HepG2 (cell line): ENCODE results near the gene NDC1. TPM values are rescaled to one million over a fixed set of nuclear protein-coding genes. Genes with fewer than 3 reads are reported as not detected.

Experiments
- ATAC-seq: fragments of 200-7000 bp; cut with Tn5 transposase; 3 replicates; pipeline ENCODE4 v1.9.1; 2020; ENCODE audit warnings: mild to moderate bottlenecking, moderate library complexity
- BruUV-seq: library from RNA; stranded (reverse); fragments of 400-500 nt; replicated peaks from 2 replicates; lab custom pipeline; 2021; lab: Mats Ljungman, UMichigan
- CTCF ChIA-PET: fragments of 300-600 bp; formaldehyde crosslinking; extraction: SDS; loops from one replicate; lab custom pipeline; 2021; ENCODE audit warnings: low total read pairs, inconsistent platforms, low intra/inter-chr PET ratio; lab: Yijun Ruan, JAX
- POLR2A ChIA-PET: fragments of 350-600 bp; sonication (Branson Sonifier 250); formaldehyde crosslinking; loops from one replicate; lab custom pipeline; 2020; ENCODE audit warnings: antibody characterized with exemption, inconsistent platforms; lab: Yijun Ruan, JAX
- DNase-seq: peaks from one replicate; pipeline ENCODE4 v3.0.0-alpha.2; 2015; ENCODE audit warnings: low spot score
- FAIRE-seq: peaks from 3 replicates; lab custom pipeline; 2011; peaks lifted over from hg19 to GRCh38; lab: Jason Lieb, UNC
- H2AFZ ChIP-seq: one replicate; pipeline ENCODE4 v1.6.1; 2011; ENCODE audit warnings: low read length, inconsistent platforms
- H3K27ac ChIP-seq: fragments of 300-600 bp; 3 replicates; pipeline ENCODE4 v1.8.0; 2011; ENCODE audit warnings: mixed run types, mild to moderate bottlenecking, mixed read lengths, low read length, inconsistent platforms; ENCODE audit not compliant: insufficient read depth; ENCODE audit errors: extremely low read length
- H3K27me3 ChIP-seq, 2 experiments: fragments of 200-600 bp in 1 of 2; 2 replicates in 1 of 2; 3 replicates in 1 of 2; pipeline versions ENCODE4 v1.6.0 to v1.8.0; 2011; ENCODE audit warnings: low read length in 2 of 2, mild to moderate bottlenecking in 2 of 2, moderate library complexity in 2 of 2, inconsistent platforms in 1 of 2; ENCODE audit not compliant: insufficient read depth in 2 of 2, control insufficient read depth in 1 of 2
- H3K36me3 ChIP-seq, 2 experiments: fragments of 200-600 bp in 1 of 2; replicated peaks in 1 of 2; 2 replicates in 1 of 2; 3 replicates in 1 of 2; pipeline versions ENCODE4 v1.5.1 to v1.8.0; 2011; ENCODE audit warnings: low read length in 2 of 2, inconsistent platforms in 1 of 2; ENCODE audit not compliant: insufficient read depth in 2 of 2, control insufficient read depth in 1 of 2
- H3K4me1 ChIP-seq: 2 replicates; pipeline ENCODE4 v1.5.1; 2012; ENCODE audit warnings: low read length, inconsistent platforms; ENCODE audit not compliant: insufficient read depth
- H3K4me2 ChIP-seq: 2 replicates; pipeline ENCODE4 v1.6.0; 2011; ENCODE audit warnings: low read depth, low read length, inconsistent platforms
- H3K4me3 ChIP-seq, 3 experiments: fragments of 200-600 bp in 1 of 3; sonication (generic), shearing (Covaris generic) in 1 of 3; replicated peaks in 1 of 3; 2 replicates each; pipeline ENCODE4 v1.5.1; 2011 to 2016; ENCODE audit warnings: low read length in 3 of 3, inconsistent platforms in 2 of 3, low read depth in 2 of 3, mild to moderate bottlenecking in 2 of 3, control low read depth in 1 of 3, mixed read lengths in 1 of 3; ENCODE audit not compliant: insufficient read depth in 1 of 3
- H3K79me2 ChIP-seq: one replicate; pipeline ENCODE4 v1.6.1; 2011; ENCODE audit warnings: low read length, inconsistent platforms; ENCODE audit not compliant: insufficient read depth
- H3K9ac ChIP-seq: 2 replicates; pipeline ENCODE4 v1.6.0; 2011; ENCODE audit warnings: mild to moderate bottlenecking, low read depth, low read length, inconsistent platforms; ENCODE audit not compliant: insufficient read depth
- H3K9me3 ChIP-seq: 2 replicates; pipeline ENCODE4 v1.5.1; 2012; ENCODE audit warnings: mild to moderate bottlenecking, low read length
- H4K20me1 ChIP-seq: 2 replicates; pipeline ENCODE4 v1.6.0; 2011; ENCODE audit warnings: inconsistent platforms, mild to moderate bottlenecking, low read length, moderate library complexity; ENCODE audit not compliant: insufficient read depth
- ARID2 ChIP-seq: sonication (generic); formaldehyde crosslinking; IDR thresholded peaks from 2 replicates; pipeline ENCODE4 v1.8.1; 2022; ENCODE audit warnings: mild to moderate bottlenecking, missing genetic modification reagents, borderline replicate concordance
- KDM5A ChIP-seq: fragments of 200-600 bp; sonication (generic); IDR thresholded peaks from 2 replicates; pipeline ENCODE4 v1.7.0; 2018; ENCODE audit warnings: antibody characterized with exemption, mild to moderate bottlenecking, low read length, borderline replicate concordance
- MAFF ChIP-seq: IDR thresholded peaks from 2 replicates; pipeline ENCODE4 v1.6.1; 2011; ENCODE audit warnings: low read depth, low read length, improper control_type of control experiment
- MAFK ChIP-seq, 2 experiments: IDR thresholded peaks in 1 of 2; conservative IDR thresholded peaks in 1 of 2; 2 replicates each; pipeline ENCODE4 v1.6.1; 2011; ENCODE audit warnings: improper control_type of control experiment in 2 of 2, low read length in 2 of 2
- NFE2L2 ChIP-seq: fragments of 150-350 bp; IDR thresholded peaks from 2 replicates; pipeline ENCODE4 v1.6.1; 2014; ENCODE audit warnings: low read length
- PLRG1 ChIP-seq: fragments of 450-650 bp; conservative IDR thresholded peaks from 2 replicates; pipeline ENCODE4 v1.6.1; 2016
- POLR2G ChIP-seq: fragments of 200-400 bp; formaldehyde crosslinking; IDR thresholded peaks from 2 replicates; pipeline ENCODE4 v1.6.1; 2018; ENCODE audit warnings: mild to moderate bottlenecking, low read depth, low read length, moderate library complexity
- ZBTB7A ChIP-seq: sonication (generic); formaldehyde crosslinking; IDR thresholded peaks from 2 replicates; pipeline ENCODE4 v1.8.0; 2022; ENCODE audit warnings: mild to moderate bottlenecking, missing genetic modification reagents
- ZNF703 ChIP-seq: sonication (generic); formaldehyde crosslinking; IDR thresholded peaks from 2 replicates; pipeline ENCODE4 v1.5.1; 2020; ENCODE audit warnings: missing genetic modification reagents, mild to moderate bottlenecking, moderate library complexity, borderline replicate concordance
- WGBS: methylation state at CpG from one replicate; pipeline ENCODE4 v1.1.6; 2017; ENCODE audit warnings: low lambda C conversion rate; 5-methylcytosine and 5-hydroxymethylcytosine counted together
- in situ Hi-C: cut with HindIII; loops from 2 replicates; pipeline ENCODE4 v1.10.0; 2017; ENCODE audit warnings: low pct_unique_long_range_greater_than_20kb; ENCODE audit not compliant: extremely low pct_ligation_motif_present
- intact Hi-C: fragments of 100-400 bp; cut with micrococcal nuclease; formaldehyde crosslinking; loops from one replicate; pipeline ENCODE4 v1.10.0; 2022; ENCODE audit not compliant: unreplicated experiment
- polyA plus RNA-seq, 8 experiments: library from polyadenylated mRNA; depleted of rRNA in 3 of 8; stranded (reverse) in 7 of 8; unstranded in 1 of 8; fragments of >200 nt; fragmentation: Illumina TruSeq in 4 of 8; extraction: Trizol in 4 of 8; gene quantifications; 2 replicates each; pipeline versions ENCODE4 v1.2.1 to v1.2.3, GENCODE V29; 2011 to 2016; ENCODE audit warnings: low read depth in 4 of 8, missing spikeins in 1 of 8, mixed read lengths in 1 of 8; ENCODE audit not compliant: insufficient read depth in 1 of 8
- total RNA-seq, 5 experiments: library from RNA; depleted of rRNA; stranded (reverse); fragments of >200 nt; fragmentation: Illumina TruSeq; extraction: Trizol; gene quantifications; 2 replicates each; pipeline ENCODE4 v1.2.3, GENCODE V29; 2016; ENCODE audit warnings: low read depth in 1 of 5
- TF ChIP-seq, protein P1 (sequence below): IDR thresholded peaks from 2 replicates; pipeline ENCODE4 v1.6.1; 2016; ENCODE audit warnings: missing biosample characterization, missing genetic modification reagents, low read depth

The NDC1 gene
- total and polyA plus RNA-seq, 2 of the 13 experiments (the other 11 are each of a cell fraction or from before 2014, with no cell fraction given): 38.1 to 50.9 TPM

DNA sequence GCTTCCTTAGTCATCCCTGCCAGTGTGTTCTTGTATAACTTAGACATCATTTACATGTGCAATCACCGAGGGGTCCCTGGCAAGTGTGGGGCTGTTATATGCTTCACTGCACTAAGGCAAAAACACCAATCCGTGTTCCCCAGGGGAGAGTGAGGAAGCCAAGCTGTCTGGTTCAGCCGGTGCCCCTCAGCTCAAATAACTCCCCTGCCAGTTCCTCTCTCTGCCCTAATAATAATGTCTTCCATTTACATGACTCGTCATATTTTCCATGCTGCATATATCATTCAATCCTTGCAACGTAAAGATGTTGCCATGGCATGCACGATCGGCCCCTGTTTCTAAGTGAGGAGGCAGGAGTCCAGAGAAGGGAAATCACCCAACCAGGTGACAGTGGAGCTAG is 24.4 kb upstream of the NDC1 start:
- ChIA-PET POLR2A (interaction anchor here (1.3 kb wide), 1 partner anchor 83 kb away, joined by 3 read pairs; the partner anchor contains the start of gene IFT25), CTCF (no interaction called here)
- Histone ChIP-seq H3K9me3 (no peaks in the 10 kb centered on the region), H3K36me3 (peaks cover 1 to 9% of the 10 kb centered on the region in 2 experiments; a peak in 2 of 5 replicates), H3K4me3 (no peak overlapping the region), H3K27me3 (no peaks in the 10 kb centered on the region), H3K79me2 (no peaks in the 10 kb centered on the region), H4K20me1 (no peaks in the 10 kb centered on the region), H3K9ac (no peak overlapping the region), H3K4me2 (no peak overlapping the region), H3K27ac (no peak overlapping the region), H2AFZ (no peak overlapping the region), H3K4me1 (no peaks in the 10 kb centered on the region)
- no peak for ATAC-seq
- no peak for TF ChIP-seq ZNF703 (CRISPR knock-in tag)
- TF ChIP-seq NFE2L2: peak; percentile 75
- TF ChIP-seq MAFK (conservative IDR thresholded peaks at IDR 0.05 in 1 of 2, IDR thresholded peaks at IDR 0.05 in 1 of 2; ENCODE audit: low read length in 2 of 2): peak; percentile 62 to 79
- TF ChIP-seq ZBTB7A (CRISPR knock-in tag): no peak
- TF ChIP-seq POLR2G: no peak
- no peak for TF ChIP-seq KDM5A
- no peak for TF ChIP-seq PLRG1
- TF ChIP-seq, protein P1, sequence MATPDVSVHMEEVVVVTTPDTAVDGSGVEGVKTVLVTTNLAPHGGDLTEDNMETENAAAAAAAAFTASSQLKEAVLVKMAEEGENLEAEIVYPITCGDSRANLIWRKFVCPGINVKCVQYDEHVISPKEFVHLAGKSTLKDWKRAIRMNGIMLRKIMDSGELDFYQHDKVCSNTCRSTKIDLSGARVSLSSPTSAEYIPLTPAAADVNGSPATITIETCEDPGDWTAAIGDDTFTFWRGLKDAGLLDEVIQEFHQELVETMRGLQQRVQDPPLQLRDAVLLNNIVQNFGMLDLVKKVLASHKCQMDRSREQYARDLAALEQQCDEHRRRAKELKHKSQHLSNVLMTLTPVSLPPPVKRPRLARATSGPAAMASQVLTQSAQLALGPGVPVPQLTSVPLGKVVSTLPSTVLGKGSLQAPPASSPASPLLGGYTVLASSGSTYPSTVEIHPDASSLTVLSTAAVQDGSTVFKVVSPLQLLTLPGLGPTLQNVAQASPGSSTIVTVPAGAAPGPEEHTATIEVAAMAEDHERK (CRISPR knock-in tag): no peak
- peak; percentile 30; the same call in 1 of the 2 replicates for TF ChIP-seq MAFF
- TF ChIP-seq ARID2 (CRISPR knock-in tag): no peak
- 89% methylated on average over 7 of the region's 7 CpGs for WGBS
- no peak for FAIRE-seq
- intact Hi-C loops (no loop called here), in situ Hi-C loops (no loop called here)
- no TSS peak for BruUV-seq
- DNase-seq: no peak
